ENCODE data around the gene ACTL6A. TPM values are rescaled to one million over a fixed set of nuclear protein-coding genes. Genes with fewer than 3 reads are reported as not detected.

Gene ACTL6A
- total RNA-seq, 1 experiment from 2014 or later, result 74.5 TPM

GRCh38 chr3:179563271-179563783, 601 bp downstream of the ACTL6A start:
- no peak overlapping the region for H3K23ac ChIP-seq (ENCODE audit: insufficient read length, low read depth, low read length)
- H3K27me3 ChIP-seq (ENCODE audit: insufficient read depth, low read length), result no peaks in the 10 kb centered on the region
- peak overlapping the region; percentile 75 for H3K4me2 ChIP-seq (ENCODE audit: insufficient read depth, insufficient read length, low read length)
- WGBS (ENCODE audit: extremely low coverage, insufficient read length, low lambda C conversion rate), result no CpG with 5 or more reads among the region's 40 CpGs
- H3K14ac ChIP-seq (ENCODE audit: insufficient read depth, low read length), result peak overlapping the region; percentile 85
- no peak overlapping the region for H2BK120ac ChIP-seq (ENCODE audit: low read depth, low read length, poor library complexity, severe bottlenecking)
- H4K5ac ChIP-seq (ENCODE audit: insufficient read length, low read depth, low read length), result no peak overlapping the region
- H2AFZ ChIP-seq (ENCODE audit: low read length), result no peak overlapping the region
- H3K23me2 ChIP-seq (ENCODE audit: insufficient read length, low read depth, low read length, poor library complexity, severe bottlenecking), result peaks cover 5% of the 10 kb centered on the region
- TF ChIP-seq, protein P1, sequence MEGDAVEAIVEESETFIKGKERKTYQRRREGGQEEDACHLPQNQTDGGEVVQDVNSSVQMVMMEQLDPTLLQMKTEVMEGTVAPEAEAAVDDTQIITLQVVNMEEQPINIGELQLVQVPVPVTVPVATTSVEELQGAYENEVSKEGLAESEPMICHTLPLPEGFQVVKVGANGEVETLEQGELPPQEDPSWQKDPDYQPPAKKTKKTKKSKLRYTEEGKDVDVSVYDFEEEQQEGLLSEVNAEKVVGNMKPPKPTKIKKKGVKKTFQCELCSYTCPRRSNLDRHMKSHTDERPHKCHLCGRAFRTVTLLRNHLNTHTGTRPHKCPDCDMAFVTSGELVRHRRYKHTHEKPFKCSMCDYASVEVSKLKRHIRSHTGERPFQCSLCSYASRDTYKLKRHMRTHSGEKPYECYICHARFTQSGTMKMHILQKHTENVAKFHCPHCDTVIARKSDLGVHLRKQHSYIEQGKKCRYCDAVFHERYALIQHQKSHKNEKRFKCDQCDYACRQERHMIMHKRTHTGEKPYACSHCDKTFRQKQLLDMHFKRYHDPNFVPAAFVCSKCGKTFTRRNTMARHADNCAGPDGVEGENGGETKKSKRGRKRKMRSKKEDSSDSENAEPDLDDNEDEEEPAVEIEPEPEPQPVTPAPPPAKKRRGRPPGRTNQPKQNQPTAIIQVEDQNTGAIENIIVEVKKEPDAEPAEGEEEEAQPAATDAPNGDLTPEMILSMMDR (conservative IDR thresholded peaks at IDR 0.05), result peak; percentile 56
- Mint-ChIP-seq H3K27me3 (ENCODE audit: low read depth) (no peaks in the 10 kb centered on the region), H3K4me3 (peak overlapping the region; percentile 95 to 98), H3K27ac (peak overlapping the region in 2 of 3 experiments; percentile 87 to 88; a peak in 4 of 7 replicates), H3K36me3 (ENCODE audit: insufficient read depth in 1 of 3, low read depth in 3 of 3) (no peaks in the 10 kb centered on the region), H3K4me1 (peaks cover 5 to 8% of the 10 kb centered on the region in 2 experiments), H3K9me3 (no peaks in the 10 kb centered on the region)
- no peak overlapping the region for H4K91ac ChIP-seq (ENCODE audit: insufficient read length, low read depth, low read length)
- peaks cover 14% of the 10 kb centered on the region for H3K79me1 ChIP-seq (ENCODE audit: insufficient read depth, low read depth, low read length, poor library complexity, severe bottlenecking)
- H3K27ac ChIP-seq (ENCODE audit: insufficient read length, low read depth, low read length), result no peak overlapping the region
- H4K20me1 ChIP-seq (ENCODE audit: control insufficient read depth, insufficient read depth, insufficient read length), result no peaks in the 10 kb centered on the region
- no peak overlapping the region for H2AK5ac ChIP-seq (ENCODE audit: insufficient read length, low read length)
- H3T11ph ChIP-seq (ENCODE audit: low read length), result no peak overlapping the region
- no peak overlapping the region for H2BK20ac ChIP-seq (ENCODE audit: low read depth, low read length, poor library complexity, severe bottlenecking)
- no peak overlapping the region for H2BK5ac ChIP-seq (ENCODE audit: insufficient read length, low read length)
- H3K4me1 ChIP-seq (ENCODE audit: insufficient read depth, low read length), result no peaks in the 10 kb centered on the region
- no peaks in the 10 kb centered on the region for H3K9me3 ChIP-seq (ENCODE audit: control insufficient read depth, low read depth, low read length)
- peaks cover 12% of the 10 kb centered on the region; the same call in 1 of the 2 replicates for H3K79me2 ChIP-seq (ENCODE audit: insufficient read depth, low read length)
- H3K9ac ChIP-seq (ENCODE audit: extremely low read depth, insufficient read length, low read length), result peak overlapping the region; percentile 79
- H3K56ac ChIP-seq (ENCODE audit: insufficient read length, low read depth, low read length), result no peak overlapping the region
- H3K4ac ChIP-seq (ENCODE audit: low read depth, low read length), result no peak overlapping the region
- peak overlapping the region; percentile 45 for H3K18ac ChIP-seq (ENCODE audit: insufficient read length, low read depth, low read length)
- peak; percentile 71 for DNase-seq
- H4K8ac ChIP-seq (replicated peaks; ENCODE audit: insufficient read length, low read depth, low read length), result no peak overlapping the region
- no peak overlapping the region for H2BK15ac ChIP-seq (ENCODE audit: low read depth, low read length)
- H2BK12ac ChIP-seq (ENCODE audit: insufficient read length, low read depth, low read length), result no peak overlapping the region
